LNCaP clone FGC (cell line): ENCODE results near the gene TAF3.
"Not testable (repeated sequence)": the region's sequence is repeated elsewhere in the genome, so short reads cannot be mapped to it uniquely, and the experiment has no call there.

Source experiments
- DNase-seq: peaks from one replicate; pipeline ENCODE4 v3.0.0-alpha.2; 2011; ENCODE audit warnings: low read depth
- H3K4me3 ChIP-seq: 2 replicates; pipeline ENCODE4 v1.5.1; 2011; ENCODE audit warnings: mild to moderate bottlenecking, low read depth, low read length, control low read depth
- CTCF ChIP-seq: IDR thresholded peaks from 2 replicates; pipeline ENCODE4 v1.5.1; 2012; ENCODE audit warnings: mild to moderate bottlenecking; ENCODE audit not compliant: control insufficient read depth, insufficient read depth; ENCODE audit errors: extremely low read depth

Gene TAF3

GRCh38 chr10:8017277-8017676, 199.0 kb downstream of the TAF3 start:
- no peak for DNase-seq
- H3K4me3 ChIP-seq, result no peak overlapping the region
- no peak for TF ChIP-seq CTCF

GRCh38 chr10:8023321-8023720, 205.0 kb downstream of the TAF3 start:
- no peak for DNase-seq
- no peak for TF ChIP-seq CTCF

GRCh38 chr10:8023851-8024250, 205.5 kb downstream of the TAF3 start:
- TF ChIP-seq CTCF, result no peak
- DNase-seq, result no peak
- no peak overlapping the region for H3K4me3 ChIP-seq

More at GRCh38 chr10:8023321-8023720, 205.0 kb downstream of the TAF3 start:
- no peak overlapping the region for H3K4me3 ChIP-seq

GRCh38 chr10:8026349-8027259, 208.3 kb downstream of the TAF3 start:
- TF ChIP-seq CTCF, result no peak
- DNase-seq, result no peak
- no peak overlapping the region for H3K4me3 ChIP-seq

- H3K4me3 ChIP-seq, DNase-seq: not testable (repeated sequence)
Measured at GRCh38 chr10:8031211-8031610, 212.9 kb downstream of the TAF3 start.

- TF ChIP-seq CTCF, result no peak
- DNase-seq, result no peak
- no peak overlapping the region for H3K4me3 ChIP-seq
Measured at GRCh38 chr10:8032558-8032957, 214.3 kb downstream of the TAF3 start.

GRCh38 chr10:8033812-8034465, 215.6 kb downstream of the TAF3 start:
- H3K4me3 ChIP-seq, result no peak overlapping the region
- TF ChIP-seq CTCF, result no peak
- DNase-seq, result no peak
